ENCODE results near the gene ZNF385C. TPM values are rescaled to one million over a fixed set of nuclear protein-coding genes. Genes with fewer than 3 reads are reported as not detected.

ZNF385C gene
- total and polyA plus RNA-seq, 2 of the 13 experiments (the other 11 are each of a cell fraction or from before 2014, with no cell fraction given) = 2.3 to 6.1 TPM

DNA sequence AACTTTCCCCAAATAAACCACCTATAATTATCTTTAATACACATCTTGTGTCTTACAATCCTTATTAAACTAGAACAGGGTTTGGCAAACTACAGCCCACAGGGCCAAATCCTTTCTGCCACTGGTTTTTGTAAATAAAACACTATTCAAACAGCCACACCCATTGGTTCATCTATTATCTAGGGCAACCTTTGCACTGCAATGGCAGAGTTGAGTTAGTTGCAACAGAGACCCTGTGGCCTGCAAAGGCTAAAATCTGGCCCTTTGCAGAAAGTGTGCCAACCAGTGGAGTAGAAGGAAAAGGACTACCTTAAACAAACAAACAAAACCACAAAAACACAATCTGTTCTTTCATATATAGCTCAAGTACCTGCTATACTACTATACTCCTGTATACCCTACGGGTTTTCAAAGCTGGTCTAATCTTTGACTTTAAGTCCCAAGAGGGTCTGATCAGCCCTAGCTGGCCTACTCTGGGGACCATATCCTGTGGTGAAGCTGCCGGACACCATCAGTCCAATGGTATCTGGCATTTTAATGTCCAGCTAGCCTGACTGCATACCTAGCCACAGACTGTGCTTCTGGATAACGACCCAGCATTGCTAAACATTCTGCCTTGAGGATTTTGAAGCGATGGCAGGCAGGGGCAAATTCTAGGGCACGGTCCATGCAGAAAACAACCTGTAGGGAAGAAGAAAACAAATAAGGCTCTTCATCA is 108.4 kb downstream of the ZNF385C start:
- intact Hi-C loops (cut with micrococcal nuclease; ENCODE audit: unreplicated experiment) (no loop called here), in situ Hi-C loops (cut with HindIII; ENCODE audit: extremely low pct_ligation_motif_present, low pct_unique_long_range_greater_than_20kb) (no loop called here)
- H3K4me3 ChIP-seq (replicated peaks in 1 of 3; ENCODE audit: insufficient read depth in 1 of 3, low read depth in 2 of 3, low read length in 3 of 3) = no peak overlapping the region
- ChIA-PET POLR2A (interaction anchor here (0.7 to 3.6 kb wide), 14 partner anchors 9 to 152 kb away, joined by 3 to 30 read pairs (median 4); partner anchors contain the start of genes CNP, DNAJC7, KLHL10 and NKIRAS2), CTCF (ENCODE audit: low intra/inter-chr PET ratio, low total read pairs) (interaction anchor here (1.7 kb wide), 1 partner anchor 30 kb away, joined by 4 read pairs; the partner anchor contains the start of gene NKIRAS2)
- H3K9ac ChIP-seq (ENCODE audit: insufficient read depth, low read depth, low read length) = 0 out of 2 replicates have a peak overlapping the region, but pooled peaks have one; percentile 3
- no peaks in the 10 kb centered on the region for H3K9me3 ChIP-seq (ENCODE audit: low read length)
- H3K79me2 ChIP-seq (ENCODE audit: insufficient read depth, low read length) = no peaks in the 10 kb centered on the region
- H4K20me1 ChIP-seq (ENCODE audit: insufficient read depth, low read length) = no peaks in the 10 kb centered on the region; the same call in 1 of the 2 replicates
- ATAC-seq = peak; percentile 97
- FAIRE-seq = peak; percentile 86
- no peak overlapping the region for H2AFZ ChIP-seq (ENCODE audit: low read length)
- peak overlapping the region; percentile 52 for H3K4me2 ChIP-seq (ENCODE audit: low read depth, low read length)
- H3K4me1 ChIP-seq (ENCODE audit: insufficient read depth, low read length) = peaks cover 36% of the 10 kb centered on the region
- peak overlapping the region; percentile 57 for H3K27ac ChIP-seq (ENCODE audit: extremely low read length, insufficient read depth, low read length)
- H3K27me3 ChIP-seq (ENCODE audit: control insufficient read depth in 1 of 2, insufficient read depth in 2 of 2, low read length in 2 of 2) = no peaks in the 10 kb centered on the region
- peak; percentile 94 for DNase-seq (ENCODE audit: low spot score)
- no TSS peak for BruUV-seq (replicated peaks)
- H3K36me3 ChIP-seq (replicated peaks in 1 of 2; ENCODE audit: control insufficient read depth in 1 of 2, insufficient read depth in 2 of 2, low read length in 2 of 2) = peaks cover 47 to 83% of the 10 kb centered on the region in 2 experiments
- 55% methylated on average over 5 of the region's 5 CpGs for WGBS (ENCODE audit: low lambda C conversion rate)
- no peak for TF ChIP-seq ZC3H13 (CRISPR knock-in tag; IDR thresholded peaks at IDR 0.05)
- TF ChIP-seq ZMYM3 (CRISPR knock-in tag; IDR thresholded peaks at IDR 0.05) = no peak
- no peak for TF ChIP-seq ZNF260 (CRISPR knock-in tag; IDR thresholded peaks at IDR 0.05; ENCODE audit: borderline replicate concordance, low read depth)
- TF ChIP-seq ZNF17 (CRISPR knock-in tag; IDR thresholded peaks at IDR 0.05) = no peak
- TF ChIP-seq GPN1 (CRISPR knock-in tag; IDR thresholded peaks at IDR 0.05; ENCODE audit: borderline replicate concordance) = no peak
- peak in 1 of 2 experiments; percentile 80; a peak in 2 of 4 replicates for TF ChIP-seq KLF16 (CRISPR knock-in tag; IDR thresholded peaks at IDR 0.05)
- TF ChIP-seq NFE2L1 (CRISPR knock-in tag; IDR thresholded peaks at IDR 0.05; ENCODE audit: borderline replicate concordance) = no peak
- TF ChIP-seq NFIB (CRISPR knock-in tag; IDR thresholded peaks at IDR 0.05; ENCODE audit: borderline replicate concordance) = no peak
- TF ChIP-seq, protein P1, sequence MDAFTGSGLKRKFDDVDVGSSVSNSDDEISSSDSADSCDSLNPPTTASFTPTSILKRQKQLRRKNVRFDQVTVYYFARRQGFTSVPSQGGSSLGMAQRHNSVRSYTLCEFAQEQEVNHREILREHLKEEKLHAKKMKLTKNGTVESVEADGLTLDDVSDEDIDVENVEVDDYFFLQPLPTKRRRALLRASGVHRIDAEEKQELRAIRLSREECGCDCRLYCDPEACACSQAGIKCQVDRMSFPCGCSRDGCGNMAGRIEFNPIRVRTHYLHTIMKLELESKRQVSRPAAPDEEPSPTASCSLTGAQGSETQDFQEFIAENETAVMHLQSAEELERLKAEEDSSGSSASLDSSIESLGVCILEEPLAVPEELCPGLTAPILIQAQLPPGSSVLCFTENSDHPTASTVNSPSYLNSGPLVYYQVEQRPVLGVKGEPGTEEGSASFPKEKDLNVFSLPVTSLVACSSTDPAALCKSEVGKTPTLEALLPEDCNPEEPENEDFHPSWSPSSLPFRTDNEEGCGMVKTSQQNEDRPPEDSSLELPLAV (CRISPR knock-in tag; conservative IDR thresholded peaks at IDR 0.05; ENCODE audit: low read depth) = no peak
- no peak for TF ChIP-seq ZNF549 (CRISPR knock-in tag; IDR thresholded peaks at IDR 0.05)
- TF ChIP-seq AGO2 (optimal IDR thresholded peaks at IDR 0.05; ENCODE audit: low read depth, low read length) = no peak
- TF ChIP-seq, protein P2, sequence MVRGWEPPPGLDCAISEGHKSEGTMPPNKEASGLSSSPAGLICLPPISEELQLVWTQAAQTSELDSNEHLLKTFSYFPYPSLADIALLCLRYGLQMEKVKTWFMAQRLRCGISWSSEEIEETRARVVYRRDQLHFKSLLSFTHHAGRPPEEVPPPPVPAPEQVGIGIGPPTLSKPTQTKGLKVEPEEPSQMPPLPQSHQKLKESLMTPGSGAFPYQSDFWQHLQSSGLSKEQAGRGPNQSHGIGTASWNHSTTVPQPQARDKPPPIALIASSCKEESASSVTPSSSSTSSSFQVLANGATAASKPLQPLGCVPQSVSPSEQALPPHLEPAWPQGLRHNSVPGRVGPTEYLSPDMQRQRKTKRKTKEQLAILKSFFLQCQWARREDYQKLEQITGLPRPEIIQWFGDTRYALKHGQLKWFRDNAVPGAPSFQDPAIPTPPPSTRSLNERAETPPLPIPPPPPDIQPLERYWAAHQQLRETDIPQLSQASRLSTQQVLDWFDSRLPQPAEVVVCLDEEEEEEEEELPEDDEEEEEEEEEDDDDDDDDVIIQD (CRISPR knock-in tag; IDR thresholded peaks at IDR 0.05; ENCODE audit: low read depth) = 0 out of 2 replicates have a peak, but pooled peaks have one; percentile 57
- no peak for TF ChIP-seq ZNF256 (CRISPR knock-in tag; conservative IDR thresholded peaks at IDR 0.05)
- TF ChIP-seq, protein P3, sequence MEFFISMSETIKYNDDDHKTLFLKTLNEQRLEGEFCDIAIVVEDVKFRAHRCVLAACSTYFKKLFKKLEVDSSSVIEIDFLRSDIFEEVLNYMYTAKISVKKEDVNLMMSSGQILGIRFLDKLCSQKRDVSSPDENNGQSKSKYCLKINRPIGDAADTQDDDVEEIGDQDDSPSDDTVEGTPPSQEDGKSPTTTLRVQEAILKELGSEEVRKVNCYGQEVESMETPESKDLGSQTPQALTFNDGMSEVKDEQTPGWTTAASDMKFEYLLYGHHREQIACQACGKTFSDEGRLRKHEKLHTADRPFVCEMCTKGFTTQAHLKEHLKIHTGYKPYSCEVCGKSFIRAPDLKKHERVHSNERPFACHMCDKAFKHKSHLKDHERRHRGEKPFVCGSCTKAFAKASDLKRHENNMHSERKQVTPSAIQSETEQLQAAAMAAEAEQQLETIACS (CRISPR knock-in tag; IDR thresholded peaks at IDR 0.05) = no peak
- TF ChIP-seq, protein P4, sequence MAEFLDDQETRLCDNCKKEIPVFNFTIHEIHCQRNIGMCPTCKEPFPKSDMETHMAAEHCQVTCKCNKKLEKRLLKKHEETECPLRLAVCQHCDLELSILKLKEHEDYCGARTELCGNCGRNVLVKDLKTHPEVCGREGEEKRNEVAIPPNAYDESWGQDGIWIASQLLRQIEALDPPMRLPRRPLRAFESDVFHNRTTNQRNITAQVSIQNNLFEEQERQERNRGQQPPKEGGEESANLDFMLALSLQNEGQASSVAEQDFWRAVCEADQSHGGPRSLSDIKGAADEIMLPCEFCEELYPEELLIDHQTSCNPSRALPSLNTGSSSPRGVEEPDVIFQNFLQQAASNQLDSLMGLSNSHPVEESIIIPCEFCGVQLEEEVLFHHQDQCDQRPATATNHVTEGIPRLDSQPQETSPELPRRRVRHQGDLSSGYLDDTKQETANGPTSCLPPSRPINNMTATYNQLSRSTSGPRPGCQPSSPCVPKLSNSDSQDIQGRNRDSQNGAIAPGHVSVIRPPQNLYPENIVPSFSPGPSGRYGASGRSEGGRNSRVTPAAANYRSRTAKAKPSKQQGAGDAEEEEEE (CRISPR knock-in tag; IDR thresholded peaks at IDR 0.05; ENCODE audit: borderline replicate concordance) = no peak
- peak; percentile 54 for TF ChIP-seq SMC3 (IDR thresholded peaks at IDR 0.05; ENCODE audit: low read length)
- peak; percentile 96 for TF ChIP-seq CEBPB (IDR thresholded peaks at IDR 0.05; ENCODE audit: borderline replicate concordance, low read depth, low read length)
- no peak; the same call in 1 of the 2 replicates for TF ChIP-seq ZNF274 (CRISPR knock-in tag; IDR thresholded peaks at IDR 0.05)
